ENCODE results near the gene OMP.
"Not testable (repeated sequence)": the region's sequence is repeated elsewhere in the genome, so short reads cannot be mapped to it uniquely, and the experiment has no call there.

The OMP gene, protein sequence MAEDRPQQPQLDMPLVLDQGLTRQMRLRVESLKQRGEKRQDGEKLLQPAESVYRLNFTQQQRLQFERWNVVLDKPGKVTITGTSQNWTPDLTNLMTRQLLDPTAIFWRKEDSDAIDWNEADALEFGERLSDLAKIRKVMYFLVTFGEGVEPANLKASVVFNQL
- 0 to 0.21 (median 0) reads per million in 9 experiments for total RNA-seq

DNA sequence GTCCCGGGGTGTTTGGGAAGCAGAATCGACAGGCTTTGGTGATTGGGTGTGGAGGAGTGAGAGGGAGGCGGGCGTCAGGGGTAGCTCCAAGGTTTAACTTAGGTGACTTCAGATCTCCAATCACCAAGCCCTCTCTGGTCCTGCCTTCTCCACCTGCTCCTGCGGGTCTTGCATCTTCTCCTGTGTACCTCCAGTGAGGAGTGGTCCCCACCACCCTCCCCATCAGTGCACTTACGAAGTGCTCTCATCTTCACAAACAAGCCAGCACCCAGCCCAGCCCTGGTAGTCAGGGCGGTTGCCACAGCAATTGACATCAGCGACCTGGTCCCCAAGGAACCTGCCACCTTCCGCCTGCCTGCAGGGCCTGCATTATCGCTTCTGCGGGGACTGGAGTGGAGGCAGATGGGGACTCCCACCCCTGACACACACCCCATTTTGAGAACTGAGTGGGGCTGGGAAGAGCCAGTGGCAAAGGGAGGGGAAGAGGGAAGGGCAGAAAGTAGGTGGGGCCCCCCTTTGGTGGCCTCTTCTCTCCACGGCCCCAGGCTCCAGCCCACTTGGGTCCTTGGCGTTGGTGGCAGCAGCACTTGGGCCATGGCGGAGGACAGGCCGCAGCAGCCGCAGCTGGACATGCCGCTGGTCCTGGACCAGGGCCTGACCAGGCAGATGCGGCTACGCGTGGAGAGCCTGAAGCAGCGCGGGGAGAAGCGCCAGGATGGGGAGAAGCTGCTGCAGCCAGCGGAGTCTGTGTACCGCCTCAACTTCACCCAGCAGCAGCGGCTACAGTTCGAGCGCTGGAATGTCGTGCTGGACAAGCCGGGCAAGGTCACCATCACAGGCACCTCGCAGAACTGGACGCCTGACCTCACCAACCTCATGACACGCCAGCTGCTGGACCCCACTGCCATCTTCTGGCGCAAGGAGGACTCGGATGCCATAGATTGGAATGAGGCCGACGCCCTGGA, at the start of gene OMP:
Gene OMP, plus strand, starts transcription at position 595 of the 965 bp plus-strand sequence. Its CDS starts 0 bp downstream, at position 595.
- Mint-ChIP-seq H3K27me3 (no peaks in the 10 kb centered on the region), H3K4me1 (ENCODE audit: low read depth in 2 of 2) (no peaks in the 10 kb centered on the region), H3K27ac (no peak within 1 kb of the TSS), H3K4me3 (no peak within 1 kb of the TSS), H3K36me3 (ENCODE audit: insufficient read depth) (no peaks in the 10 kb centered on the region), H3K9me3 (no peaks in the 10 kb centered on the region)
- DNase-seq (no peak), ATAC-seq (replicated peaks) (no peak)

DNA sequence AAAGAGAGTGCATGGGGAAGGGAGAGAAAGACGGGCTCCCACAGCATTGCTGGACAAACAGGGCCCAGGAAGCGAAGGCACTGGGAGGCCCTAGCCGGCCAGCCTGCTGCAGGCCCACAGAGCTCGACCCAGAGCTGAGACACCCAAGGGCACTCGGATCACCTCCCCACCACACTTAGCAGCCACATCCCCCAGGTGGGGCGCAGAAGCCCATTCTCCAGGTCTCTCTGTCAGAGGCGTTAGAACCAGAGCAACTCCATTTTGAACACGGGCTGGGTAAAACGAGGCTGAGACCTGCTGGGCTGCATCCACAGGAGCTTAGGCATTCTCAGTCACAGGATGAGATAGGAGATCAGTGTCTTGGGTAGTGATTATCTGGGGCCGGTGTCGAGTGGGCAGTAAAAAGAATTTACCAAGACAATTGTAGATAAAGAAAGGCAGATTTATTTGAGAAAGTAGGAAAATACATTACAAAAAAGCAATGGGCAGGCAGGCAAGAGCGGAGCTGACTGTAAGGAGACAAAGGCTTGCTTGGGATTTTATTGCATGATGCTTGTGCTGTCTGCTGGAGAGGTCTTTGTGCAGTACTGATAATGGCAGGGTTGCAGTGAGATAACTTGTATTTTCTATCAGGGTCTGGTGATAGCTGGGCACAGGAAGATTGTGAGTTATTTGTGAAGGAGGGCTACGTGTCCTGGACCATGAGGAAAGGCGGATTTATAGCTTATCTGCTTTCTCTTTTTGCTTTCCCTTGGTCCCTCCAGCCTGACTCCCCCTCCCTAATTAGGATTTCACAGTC, 49.2 kb upstream of the OMP start:
- Mint-ChIP-seq H3K36me3 (ENCODE audit: insufficient read depth) (peaks cover 3% of the 10 kb centered on the region), H3K4me3 (no peak overlapping the region), H3K9me3 (peaks cover 0 to 3% of the 10 kb centered on the region in 2 donors), H3K4me1 (ENCODE audit: low read depth in 2 of 2) (no peaks in the 10 kb centered on the region), H3K27me3 (no peaks in the 10 kb centered on the region), H3K27ac (no peak overlapping the region)
- ATAC-seq (replicated peaks) (no peak), DNase-seq (no peak)

DNA sequence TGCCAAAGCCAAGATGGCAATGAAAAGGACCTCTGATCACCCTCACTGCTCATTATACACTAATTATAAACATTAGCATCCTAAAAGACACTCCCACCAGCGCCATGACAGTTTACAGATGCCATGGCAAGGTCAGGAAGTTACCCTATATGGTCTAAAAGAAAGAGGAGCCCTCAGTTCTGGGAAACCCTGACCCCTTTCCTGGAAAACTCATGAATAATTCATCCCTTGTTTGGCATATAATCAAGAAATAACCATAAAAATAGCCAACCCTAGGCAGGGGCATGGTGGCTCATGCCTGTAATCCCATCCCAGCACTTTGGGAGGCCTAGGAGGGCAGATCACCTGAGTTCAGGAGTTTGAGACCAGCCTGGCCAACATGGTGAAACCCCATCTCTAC, 48.6 kb upstream of the OMP start:
- no peak for DNase-seq
- Mint-ChIP-seq H3K9me3 (peaks cover 0 to 3% of the 10 kb centered on the region in 2 donors), H3K27me3 (no peaks in the 10 kb centered on the region), H3K4me3 (no peak overlapping the region), H3K36me3 (ENCODE audit: insufficient read depth) (no peaks in the 10 kb centered on the region), H3K4me1 (ENCODE audit: low read depth in 2 of 2) (no peaks in the 10 kb centered on the region), H3K27ac (no peak overlapping the region)
- ATAC-seq (replicated peaks), result no peak

DNA sequence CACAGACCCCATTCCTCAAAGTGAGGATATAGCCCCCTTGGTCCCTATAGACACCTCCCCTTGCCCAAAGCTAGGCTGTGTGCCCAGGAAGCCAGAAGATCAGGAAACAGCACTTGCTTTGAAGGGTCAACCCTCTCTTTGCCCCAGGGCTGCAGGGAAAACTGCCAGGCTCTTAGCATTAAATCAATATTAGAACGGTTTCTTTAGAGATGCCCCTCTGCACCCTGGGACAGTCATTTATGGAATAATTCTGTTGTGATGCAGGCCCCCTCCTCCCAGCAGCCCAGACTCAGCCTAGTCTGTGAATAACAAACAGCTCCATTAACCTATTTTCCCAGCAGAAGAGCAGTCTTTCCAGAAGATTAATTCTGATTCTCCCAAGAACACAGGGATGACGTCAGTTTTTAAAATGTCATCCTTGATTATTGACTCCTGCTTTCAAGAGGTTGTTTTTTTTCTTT, 47.5 kb upstream of the OMP start:
- no peak for DNase-seq
- H3K9me3 Mint-ChIP-seq, result peaks cover 0 to 3% of the 10 kb centered on the region in 2 donors
- H3K27ac Mint-ChIP-seq, result no peak overlapping the region
- no peak for ATAC-seq (replicated peaks)
- no peaks in the 10 kb centered on the region for H3K27me3 Mint-ChIP-seq
- H3K4me3 Mint-ChIP-seq, result no peak overlapping the region
- H3K4me1 Mint-ChIP-seq (ENCODE audit: low read depth in 2 of 2), result no peaks in the 10 kb centered on the region
- no peaks in the 10 kb centered on the region for H3K36me3 Mint-ChIP-seq (ENCODE audit: insufficient read depth)

DNA sequence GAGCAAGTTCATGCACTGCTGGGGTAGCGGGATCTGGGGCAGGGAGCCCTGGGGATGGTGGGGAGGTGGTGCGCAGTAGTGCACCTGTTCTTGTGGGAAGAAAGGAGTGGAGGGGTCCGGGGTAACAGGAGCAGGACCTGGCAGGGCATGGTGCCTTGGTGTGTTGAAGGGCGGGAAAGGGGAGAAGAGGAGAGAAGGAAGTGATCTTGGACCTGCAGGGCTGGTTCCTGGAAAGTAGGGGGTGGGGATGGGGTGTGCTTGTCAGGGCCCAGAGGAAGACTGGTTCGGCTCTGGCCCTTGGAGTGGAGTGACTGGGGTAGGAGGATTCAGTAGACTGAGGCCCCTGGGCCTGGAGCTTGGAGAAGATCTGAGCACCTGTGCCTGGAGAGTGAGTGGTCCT, 46.7 kb upstream of the OMP start:
- no peak for DNase-seq
- Mint-ChIP-seq H3K27ac (no peak overlapping the region), H3K9me3 (peaks cover 0 to 3% of the 10 kb centered on the region in 2 donors)

DNA sequence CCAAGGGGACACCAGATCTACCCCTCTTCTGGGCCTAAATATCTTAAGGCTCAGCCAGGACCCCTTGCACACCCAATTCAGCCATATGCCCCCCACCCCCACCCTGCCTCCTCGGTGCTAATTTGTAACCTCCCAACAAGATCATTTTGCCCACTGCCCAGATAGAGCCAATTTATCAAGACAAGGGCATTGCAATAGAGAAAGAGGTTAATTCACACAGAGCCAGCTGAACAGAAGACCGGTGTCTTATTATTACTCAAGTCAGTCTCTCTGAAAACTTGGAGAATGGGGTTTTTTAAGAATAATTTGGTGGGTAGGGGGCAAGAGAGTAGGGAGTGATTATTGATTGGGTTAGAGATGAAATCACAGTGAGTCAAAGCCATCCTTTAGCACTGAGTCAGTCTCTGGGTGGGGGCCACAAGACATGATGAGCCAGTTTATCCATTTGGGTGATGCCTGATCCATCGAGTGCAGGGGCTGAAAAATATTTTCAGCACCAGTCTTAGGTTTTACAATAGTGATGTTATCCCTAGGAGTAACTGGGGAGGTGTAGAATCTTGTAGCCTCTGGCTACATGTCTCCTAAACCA, 45.7 kb upstream of the OMP start:
- no peaks in the 10 kb centered on the region for H3K4me1 Mint-ChIP-seq (ENCODE audit: low read depth in 2 of 2)
- H3K27ac Mint-ChIP-seq, result no peak overlapping the region
- H3K9me3 Mint-ChIP-seq, result peaks cover 0 to 3% of the 10 kb centered on the region in 2 donors
- no peak for ATAC-seq (replicated peaks)
- DNase-seq, result no peak
- no peaks in the 10 kb centered on the region for H3K27me3 Mint-ChIP-seq
- no peaks in the 10 kb centered on the region for H3K36me3 Mint-ChIP-seq (ENCODE audit: insufficient read depth)
- no peak overlapping the region for H3K4me3 Mint-ChIP-seq

More for the DNA sequence above, 46.7 kb upstream of the OMP start:
- Mint-ChIP-seq H3K36me3 (ENCODE audit: insufficient read depth) (no peaks in the 10 kb centered on the region), H3K27me3 (no peaks in the 10 kb centered on the region), H3K4me3 (no peak overlapping the region), H3K4me1 (ENCODE audit: low read depth in 2 of 2) (no peaks in the 10 kb centered on the region)
- no peak for ATAC-seq (replicated peaks)

DNA sequence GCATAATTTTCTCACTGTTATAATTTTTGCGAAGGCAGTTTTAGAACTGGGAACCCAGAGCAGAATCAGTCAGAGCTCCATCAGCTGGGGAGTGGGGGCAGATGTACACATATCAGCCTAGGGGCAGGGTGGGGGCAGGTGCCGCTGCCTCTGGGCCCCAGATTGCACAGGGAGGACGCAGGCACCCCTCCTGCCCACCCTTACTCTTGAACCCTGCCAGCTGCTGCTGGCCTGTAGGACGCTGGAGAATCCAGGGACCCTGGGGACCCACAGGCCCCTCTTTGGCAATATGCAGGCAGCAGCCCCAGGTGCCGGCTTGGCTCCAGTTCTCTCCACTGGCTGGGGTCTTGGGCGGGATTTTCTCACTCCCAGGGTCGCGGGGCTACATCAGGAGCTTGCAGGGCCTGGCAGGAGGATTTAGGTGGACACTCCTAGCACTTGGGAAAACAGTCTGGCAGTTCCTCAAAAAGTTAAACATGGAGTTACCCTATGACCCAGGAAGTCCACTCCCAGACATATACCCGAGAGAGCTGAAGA, 44.6 kb upstream of the OMP start:
- peaks cover 0 to 3% of the 10 kb centered on the region in 2 donors for H3K9me3 Mint-ChIP-seq
- DNase-seq (no peak), ATAC-seq (replicated peaks) (no peak)
- H3K36me3 Mint-ChIP-seq (ENCODE audit: insufficient read depth), result no peaks in the 10 kb centered on the region
- no peaks in the 10 kb centered on the region for H3K4me1 Mint-ChIP-seq (ENCODE audit: low read depth in 2 of 2)
- no peak overlapping the region for H3K4me3 Mint-ChIP-seq
- no peak overlapping the region for H3K27ac Mint-ChIP-seq
- no peaks in the 10 kb centered on the region for H3K27me3 Mint-ChIP-seq

DNA sequence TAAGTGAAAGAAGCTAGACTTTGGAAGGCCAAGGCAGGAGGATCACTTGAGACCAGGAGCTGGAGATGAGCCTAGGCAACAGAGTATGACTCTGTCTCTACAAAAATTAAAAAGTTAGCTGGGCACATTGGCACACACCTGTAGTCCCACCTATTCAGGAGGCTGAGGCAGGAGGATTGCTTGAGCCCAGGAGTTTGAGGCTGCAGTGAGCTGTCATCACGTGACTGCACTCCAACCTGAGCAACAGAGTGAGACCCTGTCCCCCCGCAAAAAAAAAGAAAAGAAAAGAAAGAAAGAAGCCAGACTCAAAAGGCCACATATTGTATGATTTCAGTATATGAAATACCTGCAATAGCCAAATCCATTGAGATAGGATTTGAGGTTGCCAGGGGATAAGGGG, 43.7 kb upstream of the OMP start:
- peaks cover 0 to 3% of the 10 kb centered on the region in 2 donors for H3K9me3 Mint-ChIP-seq
- H3K4me3 Mint-ChIP-seq, result no peak overlapping the region
- H3K4me1 Mint-ChIP-seq (ENCODE audit: low read depth in 2 of 2), result peaks cover 0 to 1% of the 10 kb centered on the region in 2 donors
- H3K36me3 Mint-ChIP-seq (ENCODE audit: insufficient read depth), result no peaks in the 10 kb centered on the region
- H3K27ac Mint-ChIP-seq, result no peak overlapping the region
- ATAC-seq (replicated peaks), result no peak
- H3K27me3 Mint-ChIP-seq, result no peaks in the 10 kb centered on the region
- DNase-seq, result no peak

DNA sequence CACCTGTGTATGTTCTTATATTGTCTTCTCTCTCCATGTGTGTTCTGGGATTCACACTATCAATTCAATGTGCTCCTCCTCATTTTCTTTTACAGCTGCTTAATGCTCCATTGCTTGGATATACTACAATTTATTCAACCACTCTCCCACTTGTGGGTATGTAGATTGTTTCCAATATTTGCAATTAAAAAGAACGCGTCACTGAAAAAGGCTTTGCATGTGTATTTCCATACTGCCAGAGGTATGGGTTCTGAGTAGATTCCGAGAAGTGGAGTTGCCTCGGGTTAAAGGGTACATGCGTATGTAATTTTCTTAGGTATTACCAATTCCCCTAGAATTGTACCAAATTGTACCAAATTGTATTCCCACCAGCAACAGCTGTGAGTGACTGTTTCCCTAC, 42.8 kb upstream of the OMP start:
- no peak for DNase-seq
- no peak for ATAC-seq (replicated peaks)
- Mint-ChIP-seq H3K27ac (no peak overlapping the region), H3K9me3 (peaks cover 0 to 3% of the 10 kb centered on the region in 2 donors), H3K4me3 (no peak overlapping the region), H3K27me3 (no peaks in the 10 kb centered on the region), H3K4me1 (ENCODE audit: low read depth in 2 of 2) (peaks cover 0 to 1% of the 10 kb centered on the region in 2 donors), H3K36me3 (ENCODE audit: insufficient read depth) (no peaks in the 10 kb centered on the region)

DNA sequence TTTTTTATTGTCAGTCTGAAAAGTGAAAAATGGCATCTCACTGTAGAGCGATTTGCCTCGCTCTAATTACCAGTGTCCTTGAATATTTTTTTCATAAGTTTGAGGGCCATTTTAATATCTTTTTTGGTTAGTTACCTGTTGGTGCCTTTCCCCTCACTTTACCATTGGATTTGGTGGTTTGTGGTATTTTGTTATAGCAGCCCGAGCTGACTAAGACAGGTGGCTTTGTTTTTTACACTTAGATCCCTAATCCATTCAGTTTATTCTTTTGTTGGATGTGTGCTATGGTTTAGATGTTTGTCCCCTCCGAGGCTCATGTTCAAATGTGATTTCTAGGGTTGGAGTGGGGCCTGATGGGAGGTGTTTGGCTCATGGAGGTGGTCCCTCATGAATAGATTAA, 42.4 kb upstream of the OMP start:
- Mint-ChIP-seq H3K4me1 (ENCODE audit: low read depth in 2 of 2) (peaks cover 0 to 1% of the 10 kb centered on the region in 2 donors), H3K36me3 (ENCODE audit: insufficient read depth) (no peaks in the 10 kb centered on the region), H3K4me3 (no peak overlapping the region), H3K9me3 (peaks cover 0 to 3% of the 10 kb centered on the region in 2 donors), H3K27ac (no peak overlapping the region), H3K27me3 (no peaks in the 10 kb centered on the region)
- ATAC-seq (replicated peaks) (no peak), DNase-seq (no peak)

DNA sequence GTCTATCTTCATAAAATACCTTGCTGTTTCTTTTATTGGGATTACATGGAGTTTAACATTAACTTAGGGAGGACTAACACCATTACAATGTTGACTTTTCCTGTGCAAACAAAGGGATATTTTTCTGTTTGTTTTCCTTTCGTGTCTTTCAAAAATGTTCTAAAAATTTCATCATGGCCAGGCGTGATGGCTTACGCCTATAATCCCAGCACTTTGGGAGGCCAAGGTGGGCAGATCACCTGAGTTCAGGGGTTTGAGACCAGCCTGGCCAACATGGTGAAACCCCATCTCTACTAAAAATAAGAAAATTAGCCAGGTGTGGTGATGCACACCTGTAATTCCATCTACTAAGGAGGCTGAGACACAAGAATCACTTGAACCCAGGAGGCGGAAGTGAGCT, 41.4 kb upstream of the OMP start:
- not testable (repeated sequence) for H3K36me3 Mint-ChIP-seq (ENCODE audit: insufficient read depth); H3K27ac Mint-ChIP-seq; H3K27me3 Mint-ChIP-seq; ATAC-seq (replicated peaks); H3K9me3 Mint-ChIP-seq; DNase-seq; H3K4me3 Mint-ChIP-seq; H3K4me1 Mint-ChIP-seq (ENCODE audit: low read depth in 2 of 2)

DNA sequence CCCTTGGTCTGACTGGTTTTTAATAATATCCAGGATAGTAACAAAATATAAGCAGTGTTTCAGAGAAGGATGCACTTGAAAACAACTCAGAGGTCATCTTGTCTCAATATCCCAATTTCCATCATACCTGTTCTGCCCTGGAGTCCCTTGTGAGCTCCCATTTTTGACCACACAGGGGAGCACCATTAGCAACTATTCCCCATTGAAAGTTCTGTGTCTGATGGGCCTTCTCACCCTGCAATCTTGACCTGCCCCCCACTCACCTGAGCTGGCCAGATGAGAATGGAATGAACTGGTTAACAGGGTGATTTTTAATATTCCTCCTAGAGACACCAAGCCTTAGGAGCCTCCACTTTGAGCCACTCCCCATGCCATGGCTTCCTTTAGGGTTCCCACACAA, 39.7 kb upstream of the OMP start:
- Mint-ChIP-seq H3K27me3 (no peaks in the 10 kb centered on the region), H3K9me3 (no peaks in the 10 kb centered on the region), H3K4me1 (ENCODE audit: low read depth in 2 of 2) (peaks cover 0 to 8% of the 10 kb centered on the region in 2 donors), H3K36me3 (ENCODE audit: insufficient read depth) (peaks cover 10% of the 10 kb centered on the region), H3K27ac (no peak overlapping the region), H3K4me3 (no peak overlapping the region)
- no peak for DNase-seq
- no peak for ATAC-seq (replicated peaks)

DNA sequence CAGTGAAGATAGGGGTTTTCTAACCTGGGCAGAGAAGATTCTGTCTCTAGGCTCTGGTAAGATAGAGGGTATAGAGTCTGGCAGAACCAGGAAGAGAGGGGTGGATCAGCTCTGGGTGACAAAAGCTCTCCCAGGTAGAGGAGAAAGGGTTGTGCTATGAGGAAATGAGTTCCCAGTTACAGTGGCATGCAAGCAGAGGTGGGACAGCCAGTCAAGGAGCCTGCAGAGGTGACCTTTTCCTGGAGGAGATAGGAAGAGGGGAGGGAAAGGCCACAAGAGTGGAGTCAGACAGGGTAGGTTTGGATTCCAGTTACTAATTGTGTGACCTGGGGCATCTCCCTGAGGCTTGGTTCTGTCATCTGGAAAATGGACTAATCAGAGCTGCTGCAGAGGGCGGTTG, 39.2 kb upstream of the OMP start:
- ATAC-seq (replicated peaks), result no peak
- H3K4me3 Mint-ChIP-seq, result no peak overlapping the region
- H3K4me1 Mint-ChIP-seq (ENCODE audit: low read depth in 2 of 2), result peaks cover 5 to 8% of the 10 kb centered on the region in 2 donors
- no peak for DNase-seq
- H3K9me3 Mint-ChIP-seq, result no peaks in the 10 kb centered on the region
- no peak overlapping the region for H3K27ac Mint-ChIP-seq
- no peaks in the 10 kb centered on the region for H3K27me3 Mint-ChIP-seq
- peaks cover 10% of the 10 kb centered on the region for H3K36me3 Mint-ChIP-seq (ENCODE audit: insufficient read depth)

Data from effector memory CD8-positive, alpha-beta T cell (primary cell).